ENCODE data around the gene ZNF407. TPM values are rescaled to one million over a fixed set of nuclear protein-coding genes. Genes with fewer than 3 reads are reported as not detected.

The ZNF407 gene
- total and polyA plus RNA-seq, 4 donors, result 1.9 to 16.5 (median 6.6) TPM

- no peaks in the 10 kb centered on the region for H3K4me1 ChIP-seq (ENCODE audit: control insufficient read depth in 4 of 4, insufficient read depth in 4 of 4, low read length in 3 of 4)
- no peak overlapping the region for H3K9ac ChIP-seq (ENCODE audit: low read depth in 1 of 2, low read length in 2 of 2)
- H3K36me3 ChIP-seq (ENCODE audit: control insufficient read depth in 4 of 4, insufficient read depth in 3 of 4, low read depth in 1 of 4, low read length in 3 of 4), result peaks cover 0 to 5% (median 2%) of the 10 kb centered on the region in 4 donors
- WGBS, result 64% methylated on average over 5 of the region's 5 CpGs
- no peak for TF ChIP-seq HNF4G (IDR thresholded peaks at IDR 0.05)
- no peak for TF ChIP-seq REST (IDR thresholded peaks at IDR 0.05)
- no peak for TF ChIP-seq TAF1 (conservative IDR thresholded peaks at IDR 0.05)
- no peak for TF ChIP-seq JUND (IDR thresholded peaks at IDR 0.05)
- TF ChIP-seq, protein P1, sequence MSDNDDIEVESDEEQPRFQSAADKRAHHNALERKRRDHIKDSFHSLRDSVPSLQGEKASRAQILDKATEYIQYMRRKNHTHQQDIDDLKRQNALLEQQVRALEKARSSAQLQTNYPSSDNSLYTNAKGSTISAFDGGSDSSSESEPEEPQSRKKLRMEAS (IDR thresholded peaks at IDR 0.05), result no peak
- TF ChIP-seq ATF3 (IDR thresholded peaks at IDR 0.05), result no peak
- TF ChIP-seq GABPA (IDR thresholded peaks at IDR 0.05 in 1 of 2, conservative IDR thresholded peaks at IDR 0.05 in 1 of 2), result no peak
- TF ChIP-seq NR2F2 (IDR thresholded peaks at IDR 0.05), result no peak
- no peaks in the 10 kb centered on the region for H3K27me3 ChIP-seq (ENCODE audit: control insufficient read depth in 4 of 4, insufficient read depth in 4 of 4, low read length in 3 of 4)
- no peak overlapping the region for H3K27ac ChIP-seq (ENCODE audit: low read depth in 1 of 2, low read length in 2 of 2)
- no peaks in the 10 kb centered on the region for H3K9me3 ChIP-seq (ENCODE audit: control insufficient read depth in 4 of 4, low read length in 3 of 4)
- DNase-seq (ENCODE audit: low spot score), result no peak
- no peak overlapping the region for H3K4me3 ChIP-seq (ENCODE audit: low read depth in 1 of 3, low read length in 3 of 3)
These were observed 20.7 kb upstream of the ZNF407 start for GRCh38 chr18:74577019-74577418.

DNA sequence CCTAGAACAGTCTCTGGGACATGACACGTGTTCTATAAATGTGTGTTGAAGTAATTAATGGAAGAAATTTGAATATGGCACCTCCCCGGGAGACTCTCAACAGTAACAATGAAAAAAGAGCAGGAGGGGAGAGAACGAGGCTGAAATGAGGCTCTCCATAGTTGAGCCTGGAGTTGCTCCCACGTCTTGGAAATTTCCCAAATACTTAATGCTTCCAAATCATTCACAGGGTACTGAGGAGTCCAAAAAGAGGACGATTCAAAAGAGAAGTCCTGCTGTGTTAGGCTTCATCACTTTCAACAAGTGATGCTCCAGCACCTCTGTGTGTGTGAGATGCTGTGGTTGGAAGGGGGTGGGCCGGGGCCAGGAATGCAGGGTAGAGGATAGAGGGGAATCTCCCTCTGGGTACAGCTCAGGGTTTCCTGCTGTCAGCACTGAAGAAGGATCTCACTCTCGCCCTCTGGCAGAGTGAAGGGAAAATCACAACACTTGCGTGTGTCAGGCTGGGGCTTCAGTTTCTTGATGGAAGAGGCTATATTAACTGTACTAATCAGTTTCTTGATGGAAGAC, 18.1 kb upstream of the ZNF407 start:
- TF ChIP-seq SP1 (IDR thresholded peaks at IDR 0.05) (no peak), YY1 (IDR thresholded peaks at IDR 0.05) (no peak), CTCF (IDR thresholded peaks at IDR 0.05; ENCODE audit: low read depth, low read length, missing input control) (no peak), HNF4G (IDR thresholded peaks at IDR 0.05) (no peak), RXRA (IDR thresholded peaks at IDR 0.05) (no peak), FOXA1 (IDR thresholded peaks at IDR 0.05) (no peak), NR2F2 (IDR thresholded peaks at IDR 0.05) (no peak), FOXA2 (IDR thresholded peaks at IDR 0.05) (no peak), HNF4A (conservative IDR thresholded peaks at IDR 0.05) (no peak), REST (IDR thresholded peaks at IDR 0.05) (no peak), ATF3 (IDR thresholded peaks at IDR 0.05) (no peak), RAD21 (IDR thresholded peaks at IDR 0.05) (no peak)
- TF ChIP-seq, protein P2, sequence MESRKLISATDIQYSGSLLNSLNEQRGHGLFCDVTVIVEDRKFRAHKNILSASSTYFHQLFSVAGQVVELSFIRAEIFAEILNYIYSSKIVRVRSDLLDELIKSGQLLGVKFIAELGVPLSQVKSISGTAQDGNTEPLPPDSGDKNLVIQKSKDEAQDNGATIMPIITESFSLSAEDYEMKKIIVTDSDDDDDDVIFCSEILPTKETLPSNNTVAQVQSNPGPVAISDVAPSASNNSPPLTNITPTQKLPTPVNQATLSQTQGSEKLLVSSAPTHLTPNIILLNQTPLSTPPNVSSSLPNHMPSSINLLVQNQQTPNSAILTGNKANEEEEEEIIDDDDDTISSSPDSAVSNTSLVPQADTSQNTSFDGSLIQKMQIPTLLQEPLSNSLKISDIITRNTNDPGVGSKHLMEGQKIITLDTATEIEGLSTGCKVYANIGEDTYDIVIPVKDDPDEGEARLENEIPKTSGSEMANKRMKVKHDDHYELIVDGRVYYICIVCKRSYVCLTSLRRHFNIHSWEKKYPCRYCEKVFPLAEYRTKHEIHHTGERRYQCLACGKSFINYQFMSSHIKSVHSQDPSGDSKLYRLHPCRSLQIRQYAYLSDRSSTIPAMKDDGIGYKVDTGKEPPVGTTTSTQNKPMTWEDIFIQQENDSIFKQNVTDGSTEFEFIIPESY (IDR thresholded peaks at IDR 0.05), result no peak
- DNase-seq (ENCODE audit: low spot score), result no peak
- Histone ChIP-seq H3K36me3 (ENCODE audit: control insufficient read depth in 4 of 4, insufficient read depth in 3 of 4, low read depth in 1 of 4, low read length in 3 of 4) (peaks cover 0 to 5% (median 2%) of the 10 kb centered on the region in 4 donors), H3K4me3 (ENCODE audit: low read depth in 1 of 3, low read length in 3 of 3) (no peak overlapping the region), H3K9me3 (ENCODE audit: control insufficient read depth in 4 of 4, low read length in 3 of 4) (no peaks in the 10 kb centered on the region), H3K9ac (ENCODE audit: low read depth in 1 of 2, low read length in 2 of 2) (no peak overlapping the region), H3K27ac (ENCODE audit: low read depth in 1 of 2, low read length in 2 of 2) (no peak overlapping the region), H3K4me1 (ENCODE audit: control insufficient read depth in 4 of 4, insufficient read depth in 4 of 4, low read length in 3 of 4) (peaks cover 0 to 4% (median 0%) of the 10 kb centered on the region in 4 donors), H3K27me3 (ENCODE audit: control insufficient read depth in 4 of 4, insufficient read depth in 4 of 4, low read length in 3 of 4) (no peaks in the 10 kb centered on the region)
- 63% methylated on average over 8 of the region's 8 CpGs for WGBS
